ENCODE data around the gene TMCC3. TPM values are rescaled to one million over a fixed set of nuclear protein-coding genes. Genes with fewer than 3 reads are reported as not detected.

TMCC3 gene
- total RNA-seq, 1 donor, result 0.36 TPM

- Histone ChIP-seq H2AFZ (ENCODE audit: low read length) (no peak overlapping the region), H3K27me3 (ENCODE audit: insufficient read depth, low read length) (peaks cover 13% of the 10 kb centered on the region), H3K79me2 (ENCODE audit: insufficient read depth, low read length) (no peaks in the 10 kb centered on the region), H3K27ac (ENCODE audit: low read depth, low read length) (no peak overlapping the region), H3K9me3 (ENCODE audit: low read depth, low read length) (no peaks in the 10 kb centered on the region), H3K4me3 (ENCODE audit: insufficient read depth, low read length) (no peak overlapping the region), H3K4me1 (ENCODE audit: insufficient read depth, low read length) (no peaks in the 10 kb centered on the region), H3K36me3 (ENCODE audit: insufficient read depth, low read length) (no peaks in the 10 kb centered on the region), H3K4me2 (ENCODE audit: insufficient read depth, low read length) (no peak overlapping the region), H4K20me1 (ENCODE audit: insufficient read depth, low read length) (no peaks in the 10 kb centered on the region)
- TF ChIP-seq CTCF (IDR thresholded peaks at IDR 0.05; ENCODE audit: extremely low read depth, low read depth, low read length), result no peak
- DNase-seq (ENCODE audit: insufficient read length, low spot score, missing footprints), result no peak
Observed at GRCh38 chr12:94592080-94592479, 58.3 kb downstream of the TMCC3 start.

GRCh38 chr12:94590428-94590827, 59.9 kb downstream of the TMCC3 start:
- Histone ChIP-seq H3K79me2 (ENCODE audit: insufficient read depth, low read length) (no peaks in the 10 kb centered on the region), H3K27ac (ENCODE audit: low read depth, low read length) (no peak overlapping the region), H4K20me1 (ENCODE audit: insufficient read depth, low read length) (no peaks in the 10 kb centered on the region), H3K9me3 (ENCODE audit: low read depth, low read length) (no peaks in the 10 kb centered on the region), H3K27me3 (ENCODE audit: insufficient read depth, low read length) (peaks cover 25% of the 10 kb centered on the region), H2AFZ (ENCODE audit: low read length) (no peak overlapping the region), H3K36me3 (ENCODE audit: insufficient read depth, low read length) (no peaks in the 10 kb centered on the region), H3K4me2 (ENCODE audit: insufficient read depth, low read length) (no peak overlapping the region), H3K4me1 (ENCODE audit: insufficient read depth, low read length) (no peaks in the 10 kb centered on the region), H3K4me3 (ENCODE audit: insufficient read depth, low read length) (no peak overlapping the region)
- DNase-seq (ENCODE audit: insufficient read length, low spot score, missing footprints), result no peak
- TF ChIP-seq CTCF (IDR thresholded peaks at IDR 0.05; ENCODE audit: extremely low read depth, low read depth, low read length), result no peak

GRCh38 chr12:94589591-94590001, 60.8 kb downstream of the TMCC3 start:
- Histone ChIP-seq H3K4me3 (ENCODE audit: insufficient read depth, low read length) (no peak overlapping the region), H3K9me3 (ENCODE audit: low read depth, low read length) (no peaks in the 10 kb centered on the region), H2AFZ (ENCODE audit: low read length) (no peak overlapping the region), H3K27me3 (ENCODE audit: insufficient read depth, low read length) (peaks cover 21% of the 10 kb centered on the region), H3K79me2 (ENCODE audit: insufficient read depth, low read length) (no peaks in the 10 kb centered on the region), H4K20me1 (ENCODE audit: insufficient read depth, low read length) (no peaks in the 10 kb centered on the region), H3K36me3 (ENCODE audit: insufficient read depth, low read length) (no peaks in the 10 kb centered on the region), H3K4me1 (ENCODE audit: insufficient read depth, low read length) (no peaks in the 10 kb centered on the region), H3K27ac (ENCODE audit: low read depth, low read length) (no peak overlapping the region), H3K4me2 (ENCODE audit: insufficient read depth, low read length) (no peak overlapping the region)
- no peak for DNase-seq (ENCODE audit: insufficient read length, low spot score, missing footprints)
- TF ChIP-seq CTCF (IDR thresholded peaks at IDR 0.05; ENCODE audit: extremely low read depth, low read depth, low read length), result no peak

GRCh38 chr12:94588346-94588745, 62.0 kb downstream of the TMCC3 start:
- no peaks in the 10 kb centered on the region for H3K4me1 ChIP-seq (ENCODE audit: insufficient read depth, low read length)
- no peak overlapping the region for H3K4me2 ChIP-seq (ENCODE audit: insufficient read depth, low read length)
- H4K20me1 ChIP-seq (ENCODE audit: insufficient read depth, low read length), result no peaks in the 10 kb centered on the region
- H3K4me3 ChIP-seq (ENCODE audit: insufficient read depth, low read length), result no peak overlapping the region
- H3K9me3 ChIP-seq (ENCODE audit: low read depth, low read length), result no peaks in the 10 kb centered on the region
- no peaks in the 10 kb centered on the region for H3K79me2 ChIP-seq (ENCODE audit: insufficient read depth, low read length)
- H3K27me3 ChIP-seq (ENCODE audit: insufficient read depth, low read length), result peaks cover 21% of the 10 kb centered on the region
- DNase-seq (ENCODE audit: insufficient read length, low spot score, missing footprints), result no peak
- H3K27ac ChIP-seq (ENCODE audit: low read depth, low read length), result no peak overlapping the region
- no peak overlapping the region for H2AFZ ChIP-seq (ENCODE audit: low read length)
- no peak for TF ChIP-seq CTCF (IDR thresholded peaks at IDR 0.05; ENCODE audit: extremely low read depth, low read depth, low read length)
- H3K36me3 ChIP-seq (ENCODE audit: insufficient read depth, low read length), result no peaks in the 10 kb centered on the region

Data from osteoblast (primary cell).